Thyroid gland (tissue), 4 donors: ENCODE results near the gene SLC6A5. TPM values are rescaled to one million over a fixed set of nuclear protein-coding genes. Genes with fewer than 3 reads are reported as not detected.

Experiments used
- DNase-seq, 2 donors: peaks; one replicate each; pipeline ENCODE4 v3.0.0-alpha.2; 2019
- H3K27ac ChIP-seq, 3 donors: fragments of 200-600 bp; sonication (generic); 1 replicate in 2 of 3; 2 replicates in 1 of 3; pipeline ENCODE4 v1.5.1; 2016 to 2019; ENCODE audit warnings: mild to moderate bottlenecking in 1 of 3, moderate library complexity in 1 of 3
- H3K27me3 ChIP-seq: fragments of 200-600 bp; sonication (generic); one replicate; pipeline ENCODE4 v1.5.1; 2019
- H3K36me3 ChIP-seq, 2 donors: fragments of 200-600 bp; sonication (generic); one replicate each; pipeline ENCODE4 v1.5.1; 2016 to 2019
- H3K4me1 ChIP-seq, 2 donors: fragments of 200-600 bp; sonication (generic); one replicate each; pipeline ENCODE4 v1.5.1; 2017 to 2019
- H3K4me3 ChIP-seq, 3 donors: fragments of 200-600 bp; sonication (generic); replicated peaks in 1 of 3; 1 replicate in 2 of 3; 2 replicates in 1 of 3; pipeline ENCODE4 v1.5.1; 2016; ENCODE audit warnings: mild to moderate bottlenecking in 1 of 3
- H3K9me3 ChIP-seq: fragments of 200-600 bp; sonication (generic); one replicate; pipeline ENCODE4 v1.5.1; 2017
- POLR2A ChIP-seq, 2 donors: fragments of 450-650 bp; IDR thresholded peaks; one replicate each; pipeline ENCODE4 v1.6.1; 2017; ENCODE audit warnings: antibody characterized with exemption in 2 of 2, mild to moderate bottlenecking in 2 of 2, moderate library complexity in 1 of 2
- WGBS, 2 donors: methylation state at CpG; one replicate each; pipeline ENCODE4 v1.1.5; 2017; 5-methylcytosine and 5-hydroxymethylcytosine counted together
- intact Hi-C: fragments of 100-400 bp; cut with DNase I; formaldehyde crosslinking; loops from one replicate; pipeline ENCODE4 v1.15.1; 2023
- total RNA-seq, 4 donors: library from RNA; depleted of rRNA; stranded (reverse); fragments of >200 nt; gene quantifications; one replicate each; pipeline ENCODE4 v1.2.3, GENCODE V29; 2016
- TF ChIP-seq, protein P1 (sequence below), 6 experiments: fragments of 200-600 bp in 3 of 6; fragments of 450-650 bp in 3 of 6; sonication (generic) in 3 of 6; IDR thresholded peaks; one replicate each; pipeline ENCODE4 v1.5.1; 2016 to 2019; ENCODE audit warnings: antibody characterized with exemption in 6 of 6, mild to moderate bottlenecking in 2 of 6, inconsistent platforms in 1 of 6, moderate library complexity in 1 of 6

The SLC6A5 gene
- total RNA-seq, 4 donors from 2014 or later = not detected

- intact Hi-C loops = no loop called here
- 7 to 8% methylated on average over 51 to 56 of the region's 57 CpGs for WGBS, 2 donors
- H3K27me3 ChIP-seq = peaks cover 17% of the 10 kb centered on the region
- no peak for TF ChIP-seq POLR2A (IDR thresholded peaks at IDR 0.05)
- TF ChIP-seq, protein P1, sequence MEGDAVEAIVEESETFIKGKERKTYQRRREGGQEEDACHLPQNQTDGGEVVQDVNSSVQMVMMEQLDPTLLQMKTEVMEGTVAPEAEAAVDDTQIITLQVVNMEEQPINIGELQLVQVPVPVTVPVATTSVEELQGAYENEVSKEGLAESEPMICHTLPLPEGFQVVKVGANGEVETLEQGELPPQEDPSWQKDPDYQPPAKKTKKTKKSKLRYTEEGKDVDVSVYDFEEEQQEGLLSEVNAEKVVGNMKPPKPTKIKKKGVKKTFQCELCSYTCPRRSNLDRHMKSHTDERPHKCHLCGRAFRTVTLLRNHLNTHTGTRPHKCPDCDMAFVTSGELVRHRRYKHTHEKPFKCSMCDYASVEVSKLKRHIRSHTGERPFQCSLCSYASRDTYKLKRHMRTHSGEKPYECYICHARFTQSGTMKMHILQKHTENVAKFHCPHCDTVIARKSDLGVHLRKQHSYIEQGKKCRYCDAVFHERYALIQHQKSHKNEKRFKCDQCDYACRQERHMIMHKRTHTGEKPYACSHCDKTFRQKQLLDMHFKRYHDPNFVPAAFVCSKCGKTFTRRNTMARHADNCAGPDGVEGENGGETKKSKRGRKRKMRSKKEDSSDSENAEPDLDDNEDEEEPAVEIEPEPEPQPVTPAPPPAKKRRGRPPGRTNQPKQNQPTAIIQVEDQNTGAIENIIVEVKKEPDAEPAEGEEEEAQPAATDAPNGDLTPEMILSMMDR (IDR thresholded peaks at IDR 0.05) = no peak
- H3K27ac ChIP-seq = no peak overlapping the region
- no peaks in the 10 kb centered on the region for H3K4me1 ChIP-seq
- no peak for DNase-seq
- H3K9me3 ChIP-seq = no peaks in the 10 kb centered on the region
- no peak overlapping the region for H3K4me3 ChIP-seq
- H3K36me3 ChIP-seq = no peaks in the 10 kb centered on the region
Measured at GRCh38 chr11:20596205-20597153, 2.9 kb upstream of the SLC6A5 start.

- Histone ChIP-seq H3K27me3 (peaks cover 17% of the 10 kb centered on the region), H3K9me3 (no peaks in the 10 kb centered on the region), H3K4me3 (no peak overlapping the region), H3K4me1 (no peaks in the 10 kb centered on the region), H3K36me3 (no peaks in the 10 kb centered on the region), H3K27ac (no peak overlapping the region)
- 0 to 1% methylated on average over 6 to 17 of the region's 41 CpGs for WGBS, 2 donors
- DNase-seq = no peak
- TF ChIP-seq POLR2A (IDR thresholded peaks at IDR 0.05) = no peak
- TF ChIP-seq, protein P1 (IDR thresholded peaks at IDR 0.05) = no peak
- intact Hi-C loops = no loop called here
Measured at GRCh38 chr11:20597154-20597679, 2.2 kb upstream of the SLC6A5 start.

DNA sequence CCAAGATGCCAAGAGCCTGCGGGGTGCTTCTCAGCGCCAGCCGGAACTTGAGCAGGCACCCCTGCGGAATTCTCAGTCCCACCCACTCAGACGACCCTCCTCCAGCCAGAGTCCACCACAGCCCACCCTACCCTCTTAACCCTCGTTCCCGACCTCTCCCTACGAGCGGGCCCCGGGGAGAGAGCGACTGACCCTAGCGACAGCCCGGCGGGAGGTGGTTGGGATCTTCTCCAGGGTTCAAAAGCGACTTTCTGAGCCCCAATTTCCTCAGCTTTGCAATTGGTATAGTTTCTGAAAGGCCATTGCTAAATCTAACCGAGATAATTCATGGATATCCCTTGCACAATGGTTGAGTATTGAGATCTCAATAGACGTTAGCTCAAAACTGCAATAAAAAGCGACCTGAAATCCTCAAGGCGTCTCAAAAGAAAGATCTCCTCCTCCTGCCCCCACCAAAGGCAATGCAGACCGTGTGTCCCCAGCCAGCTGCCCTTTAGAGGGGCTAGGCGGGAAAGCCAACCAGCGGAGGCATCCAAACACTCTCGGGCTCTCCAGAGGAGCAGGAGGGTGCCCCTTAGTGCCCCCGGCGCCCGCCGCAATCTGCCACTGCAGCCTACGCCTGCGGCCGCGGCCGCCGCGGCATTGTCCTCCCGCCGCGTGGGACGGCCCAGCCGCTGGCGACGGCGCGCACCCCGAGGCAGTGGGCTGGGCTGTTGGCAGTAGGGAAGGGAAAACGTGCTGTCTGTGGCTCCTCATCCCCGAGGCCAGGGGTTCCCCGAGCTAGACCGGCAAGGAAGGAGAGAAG is 1.5 kb upstream of the SLC6A5 start:
- H3K27ac ChIP-seq = no peak overlapping the region
- no peaks in the 10 kb centered on the region for H3K9me3 ChIP-seq
- peaks cover 17% of the 10 kb centered on the region for H3K27me3 ChIP-seq
- no peaks in the 10 kb centered on the region for H3K4me1 ChIP-seq
- H3K4me3 ChIP-seq = no peak overlapping the region
- DNase-seq = no peak
- WGBS, 2 donors = 1 to 4% methylated on average over 22 to 28 of the region's 48 CpGs
- TF ChIP-seq, protein P1 (IDR thresholded peaks at IDR 0.05) = no peak
- TF ChIP-seq POLR2A (IDR thresholded peaks at IDR 0.05) = no peak
- H3K36me3 ChIP-seq = no peaks in the 10 kb centered on the region
- intact Hi-C loops = no loop called here

DNA sequence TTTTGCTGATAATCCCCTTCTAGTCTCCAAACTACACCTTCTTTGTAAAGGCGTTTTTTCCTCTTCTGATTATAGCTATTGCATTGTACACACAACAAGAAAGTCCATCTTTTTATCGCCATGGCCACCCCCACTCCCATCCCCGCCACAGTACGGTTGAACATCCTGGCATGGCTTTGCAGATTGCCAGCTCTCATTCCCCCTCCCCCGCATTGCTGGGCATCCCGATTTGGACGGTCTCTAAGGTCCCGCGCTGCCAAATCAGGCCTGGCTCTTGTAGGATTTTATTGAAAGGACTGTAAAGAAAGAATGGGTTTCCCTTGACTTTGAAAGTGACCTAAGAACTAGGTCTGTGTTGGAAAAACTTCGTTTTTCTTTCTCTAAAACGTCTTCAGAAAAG is 916 bp upstream of the SLC6A5 start:
- H3K4me1 ChIP-seq = no peaks in the 10 kb centered on the region
- no peak for DNase-seq
- 4 to 5% methylated on average over 11 of the region's 11 CpGs for WGBS, 2 donors
- no peak overlapping the region for H3K4me3 ChIP-seq
- peaks cover 17% of the 10 kb centered on the region for H3K27me3 ChIP-seq
- TF ChIP-seq POLR2A (IDR thresholded peaks at IDR 0.05) = no peak
- TF ChIP-seq, protein P1 (IDR thresholded peaks at IDR 0.05) = no peak
- H3K9me3 ChIP-seq = no peaks in the 10 kb centered on the region
- intact Hi-C loops = no loop called here
- H3K36me3 ChIP-seq = no peaks in the 10 kb centered on the region
- H3K27ac ChIP-seq = no peak overlapping the region
